HG02840 (cell line): ENCODE data around the gene IL17A.
"Not testable (repeated sequence)": the region's sequence is repeated elsewhere in the genome, so short reads cannot be mapped to it uniquely, and the experiment has no call there.

Experiments used
- ATAC-seq: cut with Tn5 transposase; IDR thresholded peaks from one replicate; pipeline ENCODE4 v1.9.1; 2021; ENCODE audit warnings: mild to moderate bottlenecking, moderate library complexity, moderate number of reproducible peaks; ENCODE audit not compliant: unreplicated experiment, low FRiP score

Gene IL17A

DNA sequence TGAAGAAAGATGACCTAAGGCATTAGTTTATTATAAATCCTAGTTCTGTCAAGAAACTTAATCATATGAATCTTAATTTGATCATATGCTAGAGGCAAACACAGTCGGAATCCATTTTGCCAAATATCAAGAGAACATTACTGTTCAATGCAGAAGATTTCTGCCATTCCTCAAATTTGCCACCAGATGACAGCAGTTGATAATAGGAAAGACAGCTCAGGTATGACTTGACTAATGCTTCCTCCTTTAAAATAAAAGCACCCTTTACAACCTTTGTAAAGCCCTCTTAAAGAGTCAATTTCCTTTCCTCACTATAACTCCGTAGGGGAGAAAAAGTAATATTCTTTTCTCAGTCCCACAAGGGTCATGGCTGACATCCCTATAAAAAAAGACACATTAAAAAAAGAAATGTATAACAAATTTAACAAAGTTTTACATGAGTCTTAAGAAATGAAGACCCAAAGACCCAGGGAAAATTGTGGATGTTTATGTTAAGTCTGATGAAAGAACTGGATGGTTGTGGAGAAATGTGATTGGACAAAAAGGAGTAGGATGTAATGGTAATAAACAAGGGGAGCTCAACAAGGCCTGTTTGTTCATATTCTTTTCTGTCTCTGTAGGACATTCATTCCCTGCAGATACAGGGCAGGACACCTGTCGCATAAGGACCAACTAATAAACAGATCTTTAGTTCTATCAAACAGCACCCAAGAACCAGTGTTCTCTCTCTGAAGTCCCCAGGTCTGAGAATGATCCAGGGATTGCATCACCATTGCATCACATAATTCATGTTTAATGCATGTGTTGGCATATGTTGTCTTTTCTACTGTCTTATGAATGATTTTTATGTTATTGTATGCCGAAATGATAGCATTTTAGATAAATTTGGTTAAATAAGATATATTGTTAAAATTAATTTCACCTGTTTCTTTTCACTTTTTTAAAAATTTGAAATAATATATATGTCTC lies 23.0 kb upstream of the IL17A start:
- no peak for ATAC-seq

DNA sequence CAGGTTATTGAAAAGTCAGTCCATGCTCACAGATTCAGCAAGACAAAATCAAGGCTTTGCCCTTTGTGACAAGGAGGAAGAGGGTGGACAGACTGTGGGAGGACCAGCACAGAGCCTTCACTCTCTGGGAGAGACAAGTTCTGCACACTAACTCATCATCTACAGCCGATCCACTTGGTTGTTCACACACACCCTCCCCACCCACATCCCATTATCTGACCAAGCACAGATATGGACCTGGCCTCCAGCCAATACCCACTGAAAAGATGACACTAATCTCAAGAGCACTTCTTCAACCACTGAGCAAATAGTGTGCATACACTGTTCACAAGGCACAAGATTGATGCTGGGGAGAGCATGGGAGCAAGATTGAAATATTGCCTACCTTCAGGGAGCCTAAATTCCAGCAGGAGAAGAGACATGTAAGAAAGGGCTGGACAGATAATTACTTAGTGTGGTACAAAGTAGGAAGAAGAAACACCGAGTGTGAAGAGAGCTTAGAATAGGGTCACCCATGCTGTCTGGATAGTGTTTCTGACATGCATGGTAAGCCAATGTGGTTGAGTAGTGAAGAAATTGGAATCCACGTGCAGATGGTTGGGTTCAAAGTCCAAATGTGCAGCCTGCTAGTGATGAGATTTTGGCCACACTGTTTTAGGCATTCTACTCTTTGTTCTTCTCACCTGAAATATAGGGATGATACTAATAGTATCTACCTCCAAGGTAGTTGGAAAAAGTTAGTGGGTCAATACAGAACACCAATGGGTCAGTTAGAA lies 21.7 kb upstream of the IL17A start:
- no peak for ATAC-seq

DNA sequence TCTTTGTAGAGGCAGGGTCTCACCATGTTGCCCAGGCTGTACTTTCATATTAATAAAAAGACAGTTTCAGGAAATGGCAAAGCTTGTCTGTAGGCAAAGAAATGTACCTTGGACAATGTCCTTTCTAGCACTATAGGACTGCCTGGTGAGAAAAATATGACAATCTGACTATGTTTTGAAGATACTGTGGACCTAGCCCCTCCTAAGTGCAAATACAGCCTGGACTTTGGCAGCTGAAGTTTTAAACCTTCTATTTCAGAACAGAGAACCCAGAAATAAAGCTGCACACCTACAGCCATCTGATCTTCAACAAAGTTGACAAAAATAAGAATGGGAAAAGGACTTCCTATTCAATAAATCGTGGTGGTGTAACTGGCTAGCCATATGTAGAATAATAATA lies 18.9 kb upstream of the IL17A start:
- no peak for ATAC-seq

DNA sequence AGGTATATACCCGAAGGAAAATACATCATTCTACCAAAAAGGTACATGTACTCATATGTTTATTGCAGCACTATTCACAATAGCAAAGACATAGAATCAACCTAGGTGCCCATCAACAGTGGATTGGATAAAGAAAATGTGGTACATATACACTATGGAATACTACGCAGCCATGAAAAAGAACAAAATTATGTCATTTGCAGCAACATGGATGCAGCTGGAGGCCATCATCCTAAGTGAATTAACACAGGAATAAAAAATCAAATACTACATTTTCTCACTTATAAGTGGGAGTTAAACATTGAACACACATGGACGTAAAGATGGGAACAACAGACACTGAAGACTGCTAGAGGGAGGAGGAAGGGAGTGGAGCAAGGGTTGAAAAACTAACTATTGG lies 17.8 kb upstream of the IL17A start:
- ATAC-seq: not testable (repeated sequence)

DNA sequence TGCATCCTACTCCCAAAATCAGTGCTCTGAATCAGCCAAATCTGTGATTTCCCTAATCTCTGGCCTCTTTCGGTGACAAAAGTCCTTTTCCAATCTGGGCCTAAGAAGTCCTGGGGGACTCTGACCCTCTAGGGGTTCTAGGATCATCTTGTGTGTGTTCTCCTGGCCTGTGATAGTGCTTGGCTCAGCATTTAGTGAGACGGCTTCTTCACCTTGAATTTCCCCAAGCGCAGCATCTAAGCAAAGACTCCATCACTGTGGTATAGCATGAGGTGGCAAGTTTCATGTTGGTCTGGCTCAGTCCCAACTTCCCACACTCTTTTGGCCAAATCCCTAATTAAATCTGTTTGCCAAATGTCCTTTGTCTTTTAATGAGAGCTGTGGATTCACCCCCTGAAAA lies 12.1 kb upstream of the IL17A start:
- no peak for ATAC-seq

DNA sequence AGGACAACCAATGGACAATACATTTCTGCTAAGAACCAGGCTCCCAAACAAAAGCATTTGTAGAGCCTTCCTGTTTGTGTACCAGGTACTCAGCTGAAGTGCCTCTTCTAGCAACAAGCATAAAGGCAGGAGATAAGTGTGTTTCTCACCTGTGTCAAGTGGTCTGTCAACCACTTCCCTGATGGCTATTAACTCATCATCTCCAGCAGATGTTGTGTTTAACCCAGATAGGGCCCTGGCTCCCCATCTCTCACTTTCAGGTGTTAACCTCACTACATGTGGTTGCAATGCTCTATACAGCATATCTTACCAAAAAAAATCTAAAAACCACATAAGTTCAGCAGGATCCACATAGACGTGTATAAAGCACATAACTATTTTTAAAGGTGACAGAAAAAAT lies 9.6 kb upstream of the IL17A start:
- no peak for ATAC-seq

DNA sequence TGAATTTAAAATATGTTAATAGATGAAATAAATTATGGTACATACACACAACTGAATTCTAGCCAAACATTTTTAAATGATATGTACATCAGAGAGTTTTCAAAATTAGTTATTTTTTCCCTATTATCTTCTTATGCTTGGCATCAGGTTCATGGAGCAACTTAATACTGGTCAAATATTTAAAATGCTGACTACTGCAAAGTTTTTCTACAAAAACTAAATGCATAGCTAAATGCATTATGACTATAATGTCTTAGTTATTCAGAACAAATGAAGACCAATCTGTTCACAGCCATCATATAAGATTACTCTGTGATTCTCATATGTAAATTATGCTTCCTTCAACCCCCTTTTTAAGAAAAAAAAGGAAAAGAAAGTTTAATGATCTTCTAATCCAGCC lies 8.2 kb upstream of the IL17A start:
- no peak for ATAC-seq

DNA sequence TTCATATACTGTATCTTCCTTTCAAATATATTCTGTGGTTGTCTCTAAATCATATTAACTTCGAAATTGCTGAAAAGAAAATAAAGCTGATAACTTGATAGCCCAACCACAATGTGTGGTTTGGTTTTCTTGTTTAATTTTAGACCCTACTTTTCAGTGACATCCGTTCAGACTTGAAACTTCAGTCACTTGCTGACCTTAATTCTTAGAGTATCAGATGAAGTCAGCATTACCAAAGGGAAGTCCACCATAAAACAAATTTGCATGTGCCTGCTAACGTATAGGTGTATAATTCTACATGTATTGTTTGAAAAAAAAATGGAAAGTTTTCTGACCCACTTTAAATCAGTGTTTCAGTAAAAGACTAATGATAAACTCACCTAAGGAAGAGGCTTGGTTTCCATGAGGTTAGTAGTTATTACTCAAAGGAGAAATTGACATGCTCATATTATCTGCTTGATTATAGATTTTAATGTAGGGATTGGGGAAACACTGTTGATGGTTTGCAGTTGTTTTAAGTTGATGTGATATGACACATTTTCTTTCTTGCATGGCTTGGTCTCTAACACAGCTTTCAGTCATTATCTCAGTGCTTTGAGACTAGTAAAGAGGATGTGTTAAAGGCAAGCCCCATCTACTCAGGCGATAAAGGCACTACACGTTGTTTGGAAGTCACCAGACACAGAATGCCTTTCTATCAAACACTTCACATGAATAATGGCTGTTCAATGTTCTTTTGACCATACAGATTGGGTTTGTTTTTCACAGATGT lies 5.2 kb upstream of the IL17A start:
- no peak for ATAC-seq

DNA sequence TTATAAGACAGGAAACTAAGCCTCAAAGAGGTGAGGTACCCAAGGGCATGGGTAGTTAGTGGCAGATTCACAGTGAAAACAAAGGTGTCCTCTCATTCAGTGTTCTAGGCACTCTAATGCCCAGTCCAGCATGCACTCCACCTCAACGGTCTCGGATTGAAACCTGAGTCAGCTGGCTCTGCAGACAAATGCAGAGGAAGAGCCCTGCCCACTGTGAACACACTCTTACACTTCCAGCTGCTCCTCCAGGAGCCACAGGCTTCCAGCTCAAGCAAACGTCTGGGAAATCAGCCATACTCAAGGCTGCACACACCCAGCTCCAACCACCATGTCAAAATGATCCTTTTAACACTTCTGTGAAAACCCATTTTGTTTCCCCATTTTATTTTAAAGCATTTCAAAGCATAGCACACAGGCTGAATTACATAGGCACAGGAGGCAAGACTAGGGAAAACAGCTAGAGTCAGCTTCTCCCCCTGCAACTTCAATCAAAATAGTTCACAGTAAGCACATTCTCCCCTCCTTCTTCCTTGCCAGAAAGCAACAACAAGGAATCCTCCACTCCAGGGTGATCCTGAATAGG lies 3.0 kb upstream of the IL17A start:
- ATAC-seq: no peak

DNA sequence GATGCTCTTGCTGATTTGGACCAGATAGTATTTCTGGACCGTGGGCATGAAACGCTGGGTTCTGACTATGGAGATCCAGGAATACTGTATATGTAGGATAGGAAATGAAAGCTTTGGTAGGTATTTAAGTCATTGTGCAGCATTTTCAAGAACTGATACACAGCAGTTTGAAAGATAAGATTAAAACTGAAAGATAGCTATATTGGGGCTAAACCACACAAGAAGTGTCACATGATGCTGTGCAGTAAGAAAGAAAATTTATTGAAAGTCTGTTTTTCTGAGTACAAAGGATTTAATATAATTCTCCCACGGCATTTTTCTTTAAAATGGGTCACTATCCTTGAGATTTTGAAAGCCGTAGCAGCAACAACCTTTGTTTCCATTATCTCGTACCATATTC lies 305 bp downstream of the IL17A start:
- ATAC-seq: no peak

DNA sequence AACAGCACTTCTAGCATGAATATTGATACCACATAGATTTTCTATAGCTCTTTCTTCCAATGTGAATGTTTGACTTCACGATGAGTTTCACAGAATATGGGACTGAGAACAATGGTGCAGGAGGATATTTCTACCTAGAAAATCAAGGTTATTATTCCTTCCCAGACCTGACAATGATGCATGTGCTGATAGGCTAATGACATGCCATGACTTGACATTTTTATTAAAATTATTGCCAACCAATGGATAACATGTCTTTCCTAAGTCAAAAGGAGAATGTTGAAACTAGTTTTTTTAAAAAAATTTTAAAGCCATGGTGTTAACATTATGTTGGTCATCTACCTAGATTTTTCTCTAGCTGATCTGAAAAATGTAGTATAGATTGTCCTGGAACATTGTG lies 923 bp downstream of the IL17A start:
- no peak for ATAC-seq

DNA sequence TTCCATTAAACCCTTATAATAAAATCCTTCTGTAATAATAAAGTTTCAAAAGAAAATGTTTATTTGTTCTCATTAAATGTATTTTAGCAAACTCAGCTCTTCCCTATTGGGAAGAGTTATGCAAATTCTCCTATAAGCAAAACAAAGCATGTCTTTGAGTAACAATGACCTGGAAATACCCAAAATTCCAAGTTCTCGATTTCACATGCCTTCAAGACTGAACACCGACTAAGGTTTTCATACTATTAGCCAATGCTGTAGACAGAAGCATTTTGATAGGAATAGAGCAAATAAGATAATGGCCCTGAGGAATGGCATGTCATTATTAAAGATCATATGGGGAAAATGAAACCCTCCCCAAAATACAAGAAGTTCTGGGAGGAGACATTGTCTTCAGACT lies 3.8 kb downstream of the IL17A start:
- no peak for ATAC-seq

DNA sequence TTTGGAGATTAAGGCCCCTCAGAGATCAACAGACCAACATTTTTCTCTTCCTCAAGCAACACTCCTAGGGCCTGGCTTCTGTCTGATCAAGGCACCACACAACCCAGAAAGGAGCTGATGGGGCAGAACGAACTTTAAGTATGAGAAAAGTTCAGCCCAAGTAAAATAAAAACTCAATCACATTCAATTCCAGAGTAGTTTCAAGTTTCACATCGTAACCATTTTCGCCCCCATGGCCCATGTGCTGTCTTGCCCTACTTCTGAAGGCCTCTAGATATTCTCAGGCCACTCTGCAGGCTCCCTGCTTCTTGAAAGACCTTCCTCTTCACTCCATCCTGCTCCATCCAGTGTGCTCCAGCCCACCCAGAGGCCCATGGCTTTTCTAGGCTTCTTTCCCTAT lies 4.2 kb downstream of the IL17A start:
- no peak for ATAC-seq

DNA sequence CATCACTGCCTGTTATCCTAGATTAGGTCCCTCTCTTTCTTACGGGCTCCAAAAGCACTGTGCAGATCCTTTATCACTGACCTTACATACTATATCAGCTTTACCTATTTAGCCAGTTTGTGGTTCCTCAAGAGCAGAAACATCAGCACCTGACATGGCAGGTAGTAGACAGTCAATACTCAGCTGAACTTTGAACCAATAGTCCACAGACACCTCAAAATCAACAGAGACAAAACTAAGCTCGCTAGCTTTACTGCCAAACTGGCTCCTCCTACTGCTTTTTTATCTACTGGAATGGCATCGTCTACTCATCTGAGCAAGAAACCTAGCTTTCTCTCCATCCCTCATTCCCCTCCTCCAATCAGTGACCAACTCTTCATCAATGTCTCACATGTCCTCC lies 5.6 kb downstream of the IL17A start:
- ATAC-seq: no peak

DNA sequence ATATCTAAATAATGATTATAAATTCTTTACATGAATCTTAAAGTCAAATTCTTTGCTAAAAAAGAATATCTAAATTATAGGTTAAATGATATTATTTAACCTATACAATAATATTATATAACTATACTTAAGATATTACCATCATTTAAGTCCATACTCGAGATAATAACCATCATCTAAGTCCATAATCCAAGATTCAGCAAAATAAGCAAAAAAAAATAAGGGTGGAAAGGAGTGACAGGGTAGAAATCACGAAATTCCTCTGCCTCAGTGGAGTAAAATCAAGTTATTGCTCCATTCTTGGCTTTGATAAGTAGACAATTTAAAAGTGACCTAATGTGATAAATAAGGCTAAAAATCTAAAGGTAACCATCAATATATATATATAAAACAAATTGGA lies 9.7 kb downstream of the IL17A start:
- ATAC-seq: no peak

DNA sequence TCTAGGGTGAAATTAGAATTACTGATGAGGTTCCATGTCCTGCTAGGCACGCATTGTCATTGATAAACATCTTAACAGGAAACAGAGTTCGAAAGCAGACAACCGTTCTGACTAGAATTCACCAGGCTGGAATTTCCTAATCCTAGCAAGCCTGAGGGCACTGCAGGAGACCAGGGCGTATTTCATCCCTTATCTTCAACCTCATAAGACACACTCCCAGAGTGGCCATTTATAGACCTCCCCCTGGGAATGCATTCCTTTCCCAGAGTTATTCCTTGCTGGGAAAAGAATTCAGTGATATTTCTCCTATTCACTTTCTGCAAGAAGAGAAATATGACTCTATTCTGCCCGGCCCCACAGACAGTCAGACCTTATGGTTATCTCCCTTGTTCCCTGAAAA lies 13.9 kb downstream of the IL17A start:
- ATAC-seq: not testable (repeated sequence)

DNA sequence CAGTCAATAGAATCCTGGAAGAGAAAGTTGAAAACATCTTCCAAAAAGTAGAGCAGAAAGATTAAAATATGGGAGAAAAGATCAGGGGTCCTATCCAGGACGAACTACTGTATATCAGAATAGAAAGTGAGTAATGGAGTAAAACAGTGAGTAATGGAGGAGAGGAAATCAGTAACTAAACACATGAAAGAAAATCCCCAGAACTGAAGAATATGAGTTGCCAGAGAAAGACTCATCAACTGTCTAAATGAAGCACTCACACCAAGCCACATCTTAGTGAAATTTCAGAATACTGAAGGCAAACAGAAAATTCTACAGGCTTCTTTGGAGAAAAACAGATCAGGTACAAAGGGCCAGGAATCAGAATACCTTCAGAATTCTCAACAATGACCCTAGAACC lies 14.9 kb downstream of the IL17A start:
- ATAC-seq: no peak

DNA sequence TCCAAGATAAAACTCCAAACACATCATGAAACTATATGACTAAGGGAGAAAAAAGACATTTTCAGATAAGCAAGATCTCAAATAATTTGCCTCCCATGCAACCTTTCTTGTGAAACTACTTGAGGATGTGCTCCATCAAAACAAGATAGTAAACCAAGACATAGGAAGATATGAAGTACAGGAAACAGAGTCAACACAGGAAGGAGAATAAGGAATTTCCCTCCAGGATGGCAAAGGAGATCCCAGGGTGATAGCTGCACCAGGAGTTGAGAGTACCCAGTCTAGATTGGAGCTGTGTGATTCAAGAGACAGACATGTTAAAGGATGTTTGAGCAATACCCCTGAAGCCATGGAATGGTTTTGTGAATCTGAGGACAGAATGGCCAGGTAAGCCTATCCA lies 15.3 kb downstream of the IL17A start:
- ATAC-seq: no peak

DNA sequence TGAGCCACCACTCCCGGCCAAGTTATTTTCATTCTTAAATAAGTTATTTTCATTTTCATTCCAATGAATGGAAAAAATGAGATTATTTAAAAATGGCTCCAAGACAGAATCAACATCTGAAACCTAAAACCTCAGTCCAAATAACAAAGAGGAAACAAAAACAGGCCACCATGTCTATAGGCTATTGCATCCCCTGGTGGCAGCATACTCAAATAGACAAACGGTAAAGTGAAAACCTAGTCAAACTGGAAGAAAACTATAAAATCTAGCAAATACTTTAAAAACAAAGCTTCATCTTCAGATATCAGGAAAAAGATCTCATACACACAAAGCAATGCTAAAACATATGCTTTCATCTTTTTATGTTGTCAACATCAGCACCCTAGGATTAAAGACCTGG lies 20.9 kb downstream of the IL17A start:
- ATAC-seq: no peak

DNA sequence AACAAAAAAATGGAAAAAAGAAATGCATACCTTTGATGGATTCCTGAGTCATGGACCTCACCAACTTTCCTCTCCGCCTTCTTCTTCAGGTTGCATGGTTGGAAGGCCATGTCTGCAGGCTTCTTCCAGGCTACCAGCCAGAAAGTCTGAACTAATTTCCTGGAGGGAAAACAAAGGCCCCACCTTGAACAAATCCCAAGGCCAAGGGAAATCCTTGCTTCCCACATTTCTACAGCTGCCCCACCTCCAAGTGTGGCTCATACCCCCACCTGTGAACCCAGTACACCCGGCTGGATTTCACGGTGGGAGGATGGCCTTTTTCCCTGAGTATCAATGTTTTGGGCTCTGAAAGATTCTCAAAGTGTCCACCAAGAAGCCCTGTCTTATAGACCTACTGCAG lies 22.4 kb downstream of the IL17A start:
- no peak for ATAC-seq

DNA sequence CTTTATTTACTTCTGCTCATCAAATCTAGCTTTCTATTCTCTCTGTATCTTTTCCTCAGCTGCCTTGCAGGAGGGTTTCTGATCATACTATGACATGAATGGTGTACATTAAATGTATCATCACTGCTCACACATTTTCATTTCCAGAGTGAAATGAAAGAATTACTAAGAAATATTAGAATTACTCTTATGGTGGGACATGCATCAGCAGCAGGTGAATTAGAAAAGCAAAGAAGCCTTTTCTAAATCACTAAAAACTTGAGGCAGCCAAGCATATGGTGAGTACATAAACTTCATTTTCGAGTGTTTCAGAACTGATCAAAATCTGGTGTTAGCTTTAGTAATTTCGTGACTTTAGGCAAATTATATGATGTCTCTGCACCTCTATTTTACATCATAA lies 23.6 kb downstream of the IL17A start:
- ATAC-seq: peak; percentile 44
